Neuron (in vitro differentiated cells): ENCODE data around the gene EXTL2.
"Not testable (repeated sequence)": the region's sequence is repeated elsewhere in the genome, so short reads cannot be mapped to it uniquely, and the experiment has no call there.

Experiments
- H2AFZ ChIP-seq: one replicate; pipeline ENCODE4 v1.6.1; 2013; ENCODE audit warnings: low read depth, mild to moderate bottlenecking, inconsistent platforms, low read length, moderate library complexity
- H3K27me3 ChIP-seq: one replicate; pipeline ENCODE4 v1.6.1; 2013; ENCODE audit warnings: low read length; ENCODE audit not compliant: insufficient read depth
- H3K36me3 ChIP-seq: one replicate; pipeline ENCODE4 v1.6.1; 2013; ENCODE audit warnings: low read length; ENCODE audit not compliant: insufficient read depth
- H3K4me1 ChIP-seq: one replicate; pipeline ENCODE4 v1.6.1; 2013; ENCODE audit warnings: low read length; ENCODE audit not compliant: insufficient read depth
- H3K4me3 ChIP-seq: 2 replicates; pipeline ENCODE4 v1.5.1; 2013; ENCODE audit warnings: mild to moderate bottlenecking, low read length, moderate library complexity
- H3K9me3 ChIP-seq: one replicate; pipeline ENCODE4 v1.6.1; 2013; ENCODE audit warnings: low read length

Gene EXTL2

DNA sequence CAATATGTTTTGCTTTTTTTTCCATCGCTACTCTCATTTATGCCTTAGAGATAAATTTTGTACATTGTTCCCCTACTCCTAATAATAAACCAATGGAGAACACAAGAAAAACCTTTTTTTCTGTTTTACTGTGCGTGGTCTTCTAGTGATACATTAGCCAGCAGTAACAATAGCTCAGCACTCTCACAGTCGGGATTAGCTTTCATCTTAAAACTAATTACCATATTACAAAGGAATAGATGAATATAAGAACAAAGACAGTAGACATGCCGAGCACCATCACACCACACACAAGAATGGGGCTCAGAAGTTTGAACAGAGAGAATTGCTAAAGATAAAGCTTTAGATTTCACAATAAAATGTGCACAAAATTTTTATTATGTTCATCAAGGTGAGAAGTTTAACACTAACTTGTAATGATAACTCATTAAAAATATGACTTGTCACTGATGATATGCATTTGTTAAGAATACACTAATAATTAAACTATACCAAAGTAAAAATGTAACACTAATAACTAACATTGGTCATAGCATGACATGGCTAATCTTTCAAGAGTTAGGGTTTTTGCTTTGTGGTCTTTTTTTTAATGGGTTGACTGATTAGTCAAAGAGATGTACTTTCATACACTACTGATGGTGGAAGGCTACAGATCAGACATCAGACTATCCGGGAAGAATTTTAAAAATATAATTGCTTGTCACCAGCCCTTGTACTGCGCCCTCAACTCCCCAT, 61.8 kb downstream of the EXTL2 start:
- Histone ChIP-seq H3K9me3 (peaks cover 2% of the 10 kb centered on the region), H3K4me1 (peaks cover 13% of the 10 kb centered on the region), H3K36me3 (no peaks in the 10 kb centered on the region), H3K4me3 (no peak overlapping the region), H3K27me3 (no peaks in the 10 kb centered on the region), H2AFZ (no peak overlapping the region)

DNA sequence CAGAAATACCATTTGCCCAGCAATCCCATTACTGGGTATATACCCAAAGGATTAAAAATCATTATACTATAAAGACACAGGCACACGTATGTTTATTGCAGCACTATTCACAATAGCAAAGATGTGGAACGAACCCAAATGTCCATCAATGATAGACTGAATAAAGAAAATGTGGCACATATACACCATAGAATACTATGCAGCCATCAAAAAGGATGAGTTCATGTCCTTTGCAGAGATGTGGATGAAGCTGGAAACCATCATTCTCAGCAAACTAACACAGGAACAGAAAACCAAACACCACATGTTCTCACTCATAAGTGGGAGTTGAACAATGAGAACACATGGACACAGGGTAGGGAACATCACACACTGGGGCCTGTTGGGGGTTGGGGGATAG, 69.0 kb downstream of the EXTL2 start:
- H3K4me3 ChIP-seq, H2AFZ ChIP-seq, H3K36me3 ChIP-seq, H3K27me3 ChIP-seq, H3K9me3 ChIP-seq, H3K4me1 ChIP-seq: not testable (repeated sequence)
